Activated CD8-positive, alpha-beta memory T cell treated with anti-CD3 and anti-CD28 coated beads for 1 hour (primary cell): Measurements from ENCODE around the gene S100A9.

Source experiments
- DNase-seq, 2 donors: peaks; one replicate each; pipeline ENCODE4 v3.0.0-alpha.2; 2020; ENCODE audit warnings: low read depth in 1 of 2; ENCODE audit errors: extremely low read depth in 1 of 2

Gene S100A9

DNA sequence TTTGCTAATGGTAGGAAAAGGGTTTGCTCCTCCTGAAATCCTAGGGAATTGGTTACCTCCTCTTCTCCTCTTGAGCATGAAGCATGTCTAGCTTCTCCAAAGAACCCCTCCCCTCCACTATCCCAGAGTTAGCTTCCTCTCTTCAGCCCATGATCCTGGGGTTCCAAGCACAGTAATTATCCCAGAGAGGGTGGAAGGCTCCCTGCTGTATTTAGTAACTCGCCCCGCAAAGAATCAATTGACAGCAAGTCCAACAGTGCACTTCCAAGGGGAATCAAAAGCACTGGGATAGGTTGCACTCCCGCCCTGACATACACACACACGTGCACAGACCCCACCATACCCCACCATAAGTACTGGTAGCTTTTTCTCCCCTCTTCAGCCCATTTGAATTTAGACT is 30.1 kb downstream of the S100A9 start:
- no peak for DNase-seq

DNA sequence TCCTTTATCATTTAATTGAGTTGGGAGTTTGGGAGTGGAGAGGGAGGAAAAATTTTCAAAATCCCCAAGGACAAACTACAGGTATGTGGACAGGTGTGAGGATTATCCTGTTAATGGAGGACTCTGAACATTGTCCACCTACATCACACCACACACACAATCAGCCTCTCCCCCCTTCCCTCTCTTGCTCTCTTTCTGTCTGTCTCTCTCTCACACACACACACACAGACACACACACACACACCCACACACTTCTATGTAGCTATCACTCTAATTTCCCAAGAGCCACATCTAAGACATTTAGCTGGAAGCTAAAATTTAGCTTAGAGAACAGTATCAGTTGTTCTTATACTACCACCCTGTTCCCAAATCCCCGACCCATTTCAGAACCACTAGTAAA is 31.7 kb downstream of the S100A9 start:
- no peak for DNase-seq

DNA sequence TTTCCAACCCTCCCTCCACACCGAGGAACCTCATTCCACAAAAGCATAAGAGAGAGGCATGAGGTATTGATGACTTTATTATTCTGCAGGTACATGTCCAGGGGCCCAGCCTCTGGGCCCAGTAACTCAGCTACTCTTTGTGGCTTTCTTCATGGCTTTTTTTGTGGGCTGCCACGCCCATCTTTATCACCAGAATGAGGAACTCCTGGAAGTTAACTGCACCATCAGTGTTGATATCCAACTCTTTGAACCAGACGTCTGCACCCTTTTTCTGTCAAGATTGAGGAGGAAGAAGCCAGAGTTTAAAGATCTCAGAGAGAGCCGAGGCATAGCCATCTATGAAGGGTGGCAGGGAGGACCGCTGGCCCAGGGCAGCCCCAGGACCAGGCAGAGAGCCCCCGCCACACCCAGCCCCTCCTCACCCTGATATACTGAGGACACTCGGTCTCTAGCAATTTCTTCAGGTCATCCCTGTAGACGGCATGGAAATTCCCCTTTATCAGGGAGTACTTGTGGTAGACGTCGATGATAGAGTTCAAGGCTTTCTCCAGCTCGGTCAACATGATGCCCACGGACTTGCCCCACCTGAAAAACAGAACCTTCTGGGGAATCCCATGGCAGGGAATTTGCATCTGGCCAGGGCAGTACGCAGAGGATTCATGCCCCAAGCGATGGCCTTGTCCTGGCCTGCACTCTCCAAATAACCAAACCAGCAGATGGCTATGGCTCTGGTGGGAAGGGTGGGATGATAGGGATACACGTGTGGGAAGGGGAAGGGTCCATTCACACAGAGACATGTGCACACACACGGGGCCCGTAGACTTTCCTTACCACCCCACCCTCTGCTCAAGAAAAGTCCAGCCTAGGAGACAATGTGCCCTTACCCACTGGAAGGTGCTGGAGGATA is 32.6 kb downstream of the S100A9 start:
- no peak for DNase-seq

DNA sequence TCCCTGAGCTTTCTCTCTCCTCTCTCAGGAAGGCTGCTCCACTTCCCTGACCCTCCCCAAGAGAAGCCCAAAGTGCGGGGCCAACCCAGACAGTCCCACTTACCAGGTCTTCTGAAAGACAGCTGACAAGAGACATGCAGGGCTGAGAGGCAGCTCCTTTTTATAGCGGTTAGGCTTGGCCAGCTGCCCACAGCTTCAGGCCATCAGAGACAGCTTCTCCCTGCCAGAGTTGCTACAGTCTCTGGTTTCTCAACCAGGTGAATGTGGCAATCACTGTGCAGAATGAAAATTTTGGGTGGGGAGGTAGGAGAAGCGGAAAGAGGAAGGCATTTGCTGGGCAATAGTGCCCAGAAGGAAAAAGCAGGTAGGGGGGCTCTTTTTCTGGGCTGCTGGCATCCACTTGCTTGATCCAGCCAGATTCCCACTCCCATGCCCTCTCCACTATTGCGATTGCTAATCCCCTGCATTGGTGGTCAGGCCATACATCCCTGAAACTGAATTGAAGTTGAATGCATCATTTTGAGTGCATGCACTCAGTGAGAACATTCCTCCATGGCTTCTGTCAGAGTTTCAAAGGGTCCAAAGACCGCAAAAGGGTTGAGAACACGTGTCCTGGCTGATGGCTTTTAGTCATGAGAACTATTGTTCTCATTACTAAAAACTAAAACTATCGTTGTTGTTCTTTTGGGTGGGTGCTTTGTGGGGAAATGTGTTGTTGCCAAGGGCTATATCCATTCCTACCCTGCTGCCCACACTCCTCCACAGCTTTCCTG is 33.5 kb downstream of the S100A9 start, which contains the start of gene S100A8:
Gene S100A8 (minus strand): TSS at position 136 of the 773 bp plus-strand sequence. CDS start 538 bp downstream, outside the sequence.
- DNase-seq, result no peak

DNA sequence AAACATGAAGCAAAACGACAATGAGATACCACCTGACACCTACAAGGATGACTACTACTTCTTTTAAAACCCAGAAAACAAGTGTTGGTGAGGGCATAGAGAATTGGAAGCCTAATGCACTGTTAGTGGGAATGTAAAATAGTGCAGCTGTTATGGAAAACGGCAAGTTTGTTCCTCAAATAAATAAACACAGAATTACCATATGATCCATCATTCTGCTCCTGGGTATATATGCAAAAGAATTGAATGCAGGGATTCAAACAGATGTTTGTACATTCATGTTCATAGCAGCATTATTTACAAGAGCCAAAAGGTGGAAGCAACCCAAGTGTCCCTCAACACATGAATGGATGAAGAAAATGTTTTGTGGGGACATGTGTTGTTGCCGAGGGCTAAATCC is 34.6 kb downstream of the S100A9 start:
- no peak for DNase-seq

DNA sequence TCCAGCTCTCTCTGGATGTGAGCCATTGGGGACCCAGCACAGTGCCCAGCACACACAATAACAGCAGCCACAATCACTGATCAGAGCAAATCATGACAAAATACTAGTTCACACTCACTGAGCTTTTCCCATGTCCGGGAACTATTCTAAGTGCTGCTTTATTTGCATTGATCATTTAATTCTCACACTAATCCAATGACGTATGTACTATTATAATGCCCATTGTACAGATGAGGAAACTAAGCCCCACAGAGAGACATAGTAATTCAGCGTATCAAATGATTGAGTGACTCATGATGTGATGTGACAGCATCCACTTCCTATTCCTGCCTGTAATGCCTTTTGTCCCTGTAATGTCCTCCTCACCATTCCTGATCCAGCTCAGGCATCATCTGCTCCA is 35.2 kb downstream of the S100A9 start:
- no peak for DNase-seq

DNA sequence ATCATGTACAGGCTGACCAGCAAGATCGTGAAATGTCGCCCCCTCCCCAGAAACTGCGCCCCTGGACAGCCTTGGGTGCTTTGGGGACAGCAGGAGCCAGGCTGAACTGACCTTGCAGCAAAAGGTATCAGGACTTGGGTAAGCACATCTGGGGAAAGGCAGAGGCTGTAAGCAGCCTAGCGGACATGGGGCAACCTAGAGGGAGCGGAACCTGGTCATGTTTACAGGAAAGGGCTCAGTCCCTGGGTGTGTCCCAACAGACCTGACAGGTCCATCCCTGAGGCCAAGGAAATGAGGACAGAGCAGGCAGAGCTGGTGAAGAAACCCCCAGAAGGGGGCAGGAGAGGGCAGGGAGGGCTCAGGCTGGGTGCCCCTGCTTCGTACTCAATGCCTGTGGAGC is 36.3 kb downstream of the S100A9 start:
- no peak for DNase-seq

DNA sequence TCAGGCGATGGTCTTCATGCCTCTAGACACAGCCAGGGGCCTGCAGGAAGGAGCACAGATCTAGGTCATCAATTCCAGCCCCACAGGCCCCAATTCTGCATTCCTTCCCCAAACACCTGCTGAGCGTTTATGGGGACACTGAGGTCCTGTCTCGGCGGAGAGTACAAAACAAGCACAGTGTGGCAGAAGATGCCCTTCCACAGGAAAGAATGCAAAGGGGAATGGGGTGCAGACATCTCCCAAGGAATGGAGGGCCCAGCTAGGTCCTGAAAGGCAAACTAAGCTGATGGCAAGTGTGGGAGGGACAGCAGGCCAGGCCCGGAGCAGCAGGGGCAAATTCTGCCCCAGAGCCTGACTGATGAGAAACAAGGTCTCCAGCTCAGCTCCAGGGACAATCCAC is 36.7 kb downstream of the S100A9 start:
- no peak for DNase-seq

DNA sequence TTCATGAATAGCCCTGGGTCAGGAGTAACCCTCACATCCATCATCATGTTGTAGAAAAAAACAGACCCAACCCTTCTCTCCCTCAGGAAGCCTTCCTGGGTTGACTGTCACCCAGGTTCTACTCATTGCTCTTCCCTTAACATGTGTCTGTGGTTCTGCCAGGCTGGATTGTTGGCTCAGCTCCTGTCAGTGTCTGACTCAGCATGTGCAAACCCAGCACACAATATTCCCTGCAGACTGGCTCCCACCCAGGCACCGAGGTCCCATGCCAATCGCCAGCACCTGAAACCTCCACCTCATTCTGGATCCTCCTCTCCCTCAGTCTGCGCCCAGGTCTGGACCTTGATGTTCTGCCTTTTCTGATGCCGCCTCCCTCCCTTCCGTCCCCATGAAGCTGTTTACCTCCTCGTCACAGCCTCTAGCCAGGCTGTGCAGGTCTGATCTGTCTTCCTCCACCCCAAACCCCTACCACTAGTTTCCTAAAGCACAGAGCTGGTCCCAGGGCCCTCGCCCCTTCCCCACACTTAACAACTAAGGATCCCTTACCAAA is 37.6 kb downstream of the S100A9 start:
- DNase-seq, result no peak

DNA sequence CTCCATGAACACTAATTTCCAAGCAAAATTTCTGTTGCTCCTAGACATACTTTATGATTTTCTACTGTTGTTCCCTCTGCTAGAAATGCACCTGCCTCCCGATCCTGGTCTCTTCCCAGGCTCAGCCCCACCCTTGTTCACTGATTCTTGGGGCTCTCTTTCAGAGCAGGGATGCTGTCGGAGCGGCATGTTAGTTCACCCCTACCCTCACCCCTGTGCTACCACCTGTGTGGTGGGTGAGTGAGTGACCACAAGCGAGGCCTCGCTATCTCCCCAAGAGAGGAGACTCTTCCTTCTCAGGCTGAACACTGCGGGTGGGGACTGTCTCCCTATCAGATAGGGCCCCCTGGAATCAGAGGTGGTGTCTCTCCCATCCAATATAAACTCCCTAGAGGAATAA is 38.1 kb downstream of the S100A9 start:
- no peak for DNase-seq

DNA sequence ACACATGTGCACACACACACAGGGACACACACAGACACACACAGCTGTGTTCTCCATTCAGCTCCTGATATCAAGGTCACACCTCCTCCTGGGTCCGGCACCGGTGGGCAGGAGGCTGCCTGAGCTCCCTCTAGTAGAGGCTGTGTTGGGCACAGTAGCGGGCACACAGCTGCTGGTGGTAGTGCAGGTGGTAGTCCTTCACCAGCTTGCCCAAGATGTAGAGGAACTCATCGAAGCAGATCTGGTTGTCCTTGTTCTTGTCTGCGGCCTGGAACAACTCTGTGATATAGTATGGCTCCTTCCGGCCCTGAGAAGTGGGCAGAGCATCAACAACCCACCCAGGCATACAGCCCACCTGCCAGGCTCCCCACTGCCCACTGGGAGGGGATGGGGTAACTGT is 38.8 kb downstream of the S100A9 start:
- DNase-seq, result no peak

DNA sequence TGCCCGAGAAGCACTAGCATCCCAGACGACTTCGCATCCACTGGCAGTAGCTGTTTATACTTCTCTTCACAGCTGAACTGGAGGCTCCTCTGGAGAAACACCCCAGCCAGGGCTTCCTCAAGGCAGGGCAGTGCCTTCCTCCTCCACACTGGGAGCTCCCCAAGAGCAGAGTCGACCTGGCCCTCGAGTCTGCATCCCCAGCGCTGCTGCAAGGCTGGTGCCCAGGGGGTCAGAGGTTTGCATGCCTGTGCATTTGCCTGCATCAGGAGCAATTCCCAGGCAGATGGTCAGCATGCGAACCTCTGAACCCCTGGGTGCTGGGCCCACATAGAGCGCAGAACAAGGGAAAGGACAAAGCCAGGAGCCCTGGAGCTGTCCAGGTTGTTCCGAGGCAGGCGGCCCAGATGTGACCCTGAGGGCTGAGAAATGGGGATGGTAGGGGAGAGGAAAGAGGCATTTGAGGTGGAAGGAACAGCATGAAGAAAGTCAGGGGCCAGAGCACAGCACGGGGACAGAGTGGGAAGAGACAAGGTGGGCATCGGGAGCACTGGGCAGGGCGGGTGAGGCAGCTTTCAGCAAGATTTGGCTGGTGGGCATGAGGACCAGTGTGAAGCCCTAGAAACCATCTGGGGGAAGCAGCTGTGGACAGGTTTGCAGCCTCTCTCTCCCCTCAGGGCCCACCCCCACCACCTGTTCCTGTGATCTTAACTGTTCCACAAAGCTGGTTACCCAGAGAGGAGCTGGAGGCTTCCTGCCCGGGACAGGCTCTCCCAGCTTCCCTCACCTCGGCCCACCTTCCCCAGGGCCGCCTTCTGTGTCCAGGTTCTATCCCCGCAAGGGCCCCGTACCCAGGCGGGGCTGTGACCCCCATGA is 39.6 kb downstream of the S100A9 start:
- DNase-seq, result no peak

DNA sequence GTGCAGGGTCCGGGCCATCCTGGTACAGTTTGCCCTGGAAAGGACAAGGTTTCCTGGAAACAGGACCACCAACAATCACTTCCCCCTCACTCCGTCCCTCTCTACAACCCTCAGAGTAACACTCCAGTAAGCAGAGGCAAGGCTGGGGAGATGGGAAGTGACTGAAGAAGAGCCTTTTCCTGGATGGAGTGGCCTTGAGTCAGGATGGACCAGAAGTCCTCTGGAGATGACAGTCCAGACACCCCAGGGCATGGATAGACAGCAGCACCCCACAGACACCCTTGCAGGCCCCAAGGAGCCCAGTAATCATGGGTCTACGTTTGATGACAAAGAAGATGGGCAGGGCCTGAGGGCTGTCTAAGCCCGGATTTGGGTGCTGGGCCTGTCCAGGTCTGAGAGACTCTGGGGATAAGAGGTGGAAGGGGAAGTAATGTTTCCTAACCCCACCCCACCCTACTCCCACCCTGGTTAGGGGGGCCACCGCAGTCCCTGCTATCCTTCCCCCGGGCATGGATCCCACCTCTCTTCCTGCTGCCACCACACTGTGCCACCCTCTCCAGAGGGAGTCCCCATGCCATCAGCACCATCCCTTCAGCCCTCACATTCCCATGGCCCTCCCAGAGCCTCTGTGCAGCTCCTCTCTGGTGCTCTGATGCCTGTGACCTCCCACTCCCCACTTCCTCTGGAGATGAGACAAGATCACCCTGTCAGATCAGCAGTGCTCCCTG is 40.4 kb downstream of the S100A9 start:
- no peak for DNase-seq

DNA sequence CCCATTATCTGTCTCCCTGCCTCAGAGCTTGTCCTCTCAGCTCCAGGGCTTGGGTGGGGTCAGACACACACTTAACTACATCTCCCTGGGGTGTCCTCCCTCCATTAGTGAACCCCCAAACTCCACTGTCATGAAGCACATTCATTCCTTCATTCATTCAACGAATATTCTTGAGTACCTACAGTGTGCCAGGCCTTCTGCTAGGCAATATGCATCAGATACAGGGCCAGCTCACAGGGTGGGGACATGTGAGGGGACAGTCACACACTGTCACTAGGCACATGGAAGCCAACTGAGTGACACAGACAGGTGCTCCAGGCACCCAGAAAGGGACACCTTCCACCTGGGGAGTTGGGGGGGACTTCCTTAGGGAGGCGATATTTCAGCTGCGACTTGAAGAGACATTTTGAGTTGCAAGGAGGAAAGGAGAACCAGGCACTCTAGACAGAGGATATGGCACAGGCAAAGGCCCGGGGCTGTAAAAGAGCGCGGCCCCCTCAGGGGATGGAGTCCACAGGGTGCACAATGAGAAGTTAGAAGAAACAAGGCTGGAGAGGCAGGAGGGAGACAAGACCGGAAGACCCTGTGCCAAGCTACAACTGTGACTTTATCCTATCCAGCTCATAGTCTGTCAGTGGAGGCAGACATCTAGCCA is 41.9 kb downstream of the S100A9 start:
- no peak for DNase-seq

DNA sequence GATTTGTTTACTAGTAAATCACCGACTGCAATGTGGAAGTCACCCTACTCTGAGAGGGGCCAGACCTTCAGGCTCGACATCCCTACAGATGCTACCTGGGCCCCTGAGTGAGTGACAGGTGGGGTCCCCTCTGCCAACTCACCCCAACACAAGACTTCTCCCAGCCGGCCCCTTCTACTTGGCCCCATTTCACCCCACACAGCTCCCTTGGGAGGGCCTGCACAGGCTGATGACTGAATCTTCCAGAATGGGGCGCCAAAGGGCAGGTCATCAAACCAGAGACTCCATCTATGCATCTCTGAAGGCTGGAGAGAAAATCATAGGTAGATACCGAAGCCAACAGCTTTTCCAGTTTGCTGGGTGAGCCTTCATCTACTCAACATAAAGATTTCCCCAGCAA is 42.6 kb downstream of the S100A9 start:
- DNase-seq, result no peak

DNA sequence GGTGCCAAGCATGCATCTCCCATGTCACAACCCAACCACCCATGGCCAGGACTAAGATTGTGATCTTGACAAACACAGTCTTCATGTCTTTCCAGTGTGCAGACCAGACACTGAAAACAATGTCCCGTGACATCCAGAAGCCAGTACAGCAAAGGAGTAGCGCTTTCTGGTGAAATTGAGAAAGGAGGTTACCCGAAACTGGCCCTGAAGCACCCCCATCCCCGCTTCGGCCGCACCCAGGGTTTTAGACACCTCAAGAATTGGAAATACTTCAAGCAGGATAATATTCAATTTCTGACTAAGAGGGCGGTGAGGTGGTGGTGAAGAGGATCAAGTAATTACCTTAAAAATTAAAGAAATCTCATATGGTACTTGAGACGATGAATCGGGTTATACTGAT is 43.8 kb downstream of the S100A9 start:
- DNase-seq, result no peak

DNA sequence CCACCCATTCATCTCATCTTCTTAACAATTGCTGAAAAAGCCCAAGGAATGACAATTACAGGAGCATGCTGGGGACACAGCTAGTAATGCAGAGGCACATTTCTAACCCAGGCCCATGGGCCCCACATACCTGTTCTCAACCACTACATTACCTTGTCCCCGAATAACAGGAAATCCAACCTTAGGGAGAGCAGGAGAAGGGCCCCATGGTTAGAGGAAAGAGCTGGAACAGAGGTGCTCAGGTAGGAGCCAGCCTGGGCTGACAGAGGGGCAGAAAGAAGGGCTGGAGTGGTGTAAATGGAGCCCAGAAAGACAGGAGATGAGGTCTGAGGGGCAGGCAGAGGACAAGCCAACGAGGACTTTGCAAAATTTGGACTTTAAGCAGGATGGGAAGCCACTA is 44.6 kb downstream of the S100A9 start:
- no peak for DNase-seq

DNA sequence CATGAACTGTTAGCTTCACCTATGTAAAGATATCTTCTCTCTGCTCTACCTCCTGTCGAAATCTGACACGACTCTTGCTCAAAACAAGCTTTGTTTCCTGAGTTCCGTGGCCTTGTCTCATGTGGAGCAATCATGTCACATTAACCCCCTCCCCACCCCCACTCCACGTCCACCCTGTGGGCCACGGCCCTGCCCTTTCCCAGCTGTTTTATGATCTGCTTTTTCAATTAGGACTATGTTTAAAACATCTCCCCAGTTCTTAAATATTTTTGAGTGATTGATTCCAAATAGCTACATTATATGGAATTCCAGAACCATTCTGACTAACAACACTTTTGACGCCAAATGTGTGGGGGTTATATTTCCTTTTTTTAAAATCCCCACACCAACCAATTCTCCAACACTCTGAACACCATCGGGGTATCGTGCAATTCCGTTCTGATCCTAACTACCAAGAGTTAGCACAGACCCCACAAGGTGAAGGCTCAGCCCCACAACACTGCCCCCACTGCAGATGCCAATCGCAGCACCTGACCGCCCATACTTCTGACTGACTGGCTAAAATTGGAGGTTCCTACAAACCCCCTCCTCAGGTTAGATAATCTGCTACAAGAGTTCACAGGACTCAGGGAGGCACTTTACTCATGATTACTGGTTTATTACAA is 45.9 kb downstream of the S100A9 start:
- no peak for DNase-seq

DNA sequence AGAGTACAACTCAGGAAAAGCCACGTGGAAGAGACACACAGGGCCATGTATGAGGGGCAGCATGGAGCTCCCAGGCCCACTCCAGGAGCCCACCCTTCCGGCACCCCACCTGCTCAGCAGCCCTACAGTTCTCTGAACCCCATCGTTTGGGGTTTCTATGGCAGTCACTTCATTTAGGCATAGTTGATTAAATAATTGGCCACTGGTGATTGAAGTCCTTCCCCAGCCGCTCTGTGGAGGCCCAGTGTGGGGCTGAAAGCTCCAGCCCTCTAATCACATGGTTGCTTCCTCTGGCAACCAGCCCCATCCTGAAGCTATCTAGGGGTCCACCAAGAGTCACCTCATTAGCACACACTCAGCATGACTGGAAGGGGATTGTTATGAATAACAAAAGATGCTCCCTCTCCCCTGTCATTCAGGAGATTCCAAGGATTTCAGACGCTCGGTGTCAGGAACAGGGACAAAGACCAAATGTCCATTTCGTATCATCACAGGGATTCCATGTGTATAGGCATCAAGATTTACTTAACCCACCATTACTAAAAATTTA is 46.5 kb downstream of the S100A9 start:
- DNase-seq, result no peak
